HepG2 (cell line): ENCODE measurements around the gene NOXO1. TPM values are rescaled to one million over a fixed set of nuclear protein-coding genes. Genes with fewer than 3 reads are reported as not detected.
A peak's percentile ranks its signal among the peaks of the same experiment; 100 is the strongest.

Experiments used
- ELF1 ChIP-seq: sonication (generic); formaldehyde crosslinking; IDR thresholded peaks from 2 replicates; pipeline ENCODE4 v1.4.0; 2020; ENCODE audit warnings: missing genetic modification reagents
- ELF3 ChIP-seq: IDR thresholded peaks from 2 replicates; pipeline ENCODE4 v1.6.1; 2016; ENCODE audit warnings: missing genetic modification reagents, missing compliant biosample characterization
- GZF1 ChIP-seq: sonication (generic); formaldehyde crosslinking; IDR thresholded peaks from 2 replicates; pipeline ENCODE4 v1.5.1; 2020; ENCODE audit warnings: mild to moderate bottlenecking, missing genetic modification reagents
- MXD1 ChIP-seq: sonication (generic); formaldehyde crosslinking; IDR thresholded peaks from 2 replicates; pipeline ENCODE4 v1.4.0; 2020; ENCODE audit warnings: mild to moderate bottlenecking, missing genetic modification reagents
- PRPF4 ChIP-seq: fragments of 200-400 bp; formaldehyde crosslinking; IDR thresholded peaks from 2 replicates; pipeline ENCODE4 v1.6.1; 2016; ENCODE audit warnings: low read length, low read depth; ENCODE audit not compliant: poor library complexity, severe bottlenecking
- RFX3 ChIP-seq: IDR thresholded peaks from 2 replicates; pipeline ENCODE4 v1.6.1; 2016; ENCODE audit warnings: missing biosample characterization, missing genetic modification reagents
- SAP130 ChIP-seq: IDR thresholded peaks from 2 replicates; pipeline ENCODE4 v1.6.1; 2016; ENCODE audit warnings: low read depth
- SMAD9 ChIP-seq: sonication (generic); formaldehyde crosslinking; IDR thresholded peaks from 2 replicates; pipeline ENCODE4 v1.5.1; 2020; ENCODE audit warnings: mild to moderate bottlenecking, missing genetic modification reagents
- SRSF9 ChIP-seq: fragments of 200-400 bp; formaldehyde crosslinking; IDR thresholded peaks from 2 replicates; pipeline ENCODE4 v1.6.1; 2018; ENCODE audit warnings: borderline replicate concordance, mild to moderate bottlenecking, low read depth, low read length; ENCODE audit not compliant: insufficient read depth, poor library complexity, severe bottlenecking
- STAT6 ChIP-seq: sonication (generic); formaldehyde crosslinking; IDR thresholded peaks from 2 replicates; pipeline ENCODE4 v1.4.0; 2020; ENCODE audit warnings: missing genetic modification reagents, mild to moderate bottlenecking, borderline replicate concordance
- SYNCRIP ChIP-seq: fragments of 200-400 bp; formaldehyde crosslinking; IDR thresholded peaks from 2 replicates; pipeline ENCODE4 v1.6.1; 2018; ENCODE audit warnings: mild to moderate bottlenecking, low read depth, low read length; ENCODE audit not compliant: insufficient read depth
- ZBTB7B ChIP-seq: sonication (generic); formaldehyde crosslinking; IDR thresholded peaks from 2 replicates; pipeline ENCODE4 v1.4.0; 2020; ENCODE audit warnings: missing genetic modification reagents
- ZNF12 ChIP-seq: sonication (generic); formaldehyde crosslinking; IDR thresholded peaks from 2 replicates; pipeline ENCODE4 v1.5.0; 2020; ENCODE audit warnings: missing genetic modification reagents
- ZNF24 ChIP-seq: fragments of 450-650 bp; IDR thresholded peaks from 2 replicates; pipeline ENCODE4 v1.6.1; 2017; ENCODE audit warnings: antibody characterized with exemption, mild to moderate bottlenecking
- ZNF441 ChIP-seq: sonication (generic); formaldehyde crosslinking; IDR thresholded peaks from 2 replicates; pipeline ENCODE4 v1.7.0; 2021; ENCODE audit warnings: missing genetic modification reagents, borderline replicate concordance
- ZSCAN9 ChIP-seq: IDR thresholded peaks from 2 replicates; pipeline ENCODE4 v1.6.1; 2016; ENCODE audit warnings: borderline replicate concordance
- polyA plus RNA-seq, 8 experiments: library from polyadenylated mRNA; depleted of rRNA in 3 of 8; stranded (reverse) in 7 of 8; unstranded in 1 of 8; fragments of >200 nt; fragmentation: Illumina TruSeq in 4 of 8; extraction: Trizol in 4 of 8; gene quantifications; 2 replicates each; pipeline versions ENCODE4 v1.2.1 to v1.2.3, GENCODE V29; 2011 to 2016; ENCODE audit warnings: low read depth in 4 of 8, missing spikeins in 1 of 8, mixed read lengths in 1 of 8; ENCODE audit not compliant: insufficient read depth in 1 of 8
- total RNA-seq, 5 experiments: library from RNA; depleted of rRNA; stranded (reverse); fragments of >200 nt; fragmentation: Illumina TruSeq; extraction: Trizol; gene quantifications; 2 replicates each; pipeline ENCODE4 v1.2.3, GENCODE V29; 2016; ENCODE audit warnings: low read depth in 1 of 5
- TF ChIP-seq, protein P1 (sequence below): sonication (generic); formaldehyde crosslinking; IDR thresholded peaks from 2 replicates; pipeline ENCODE4 v1.5.0; 2020; ENCODE audit warnings: mild to moderate bottlenecking, low read depth, missing genetic modification reagents, borderline replicate concordance
- TF ChIP-seq, protein P2 (sequence below): IDR thresholded peaks from 2 replicates; pipeline ENCODE4 v1.6.1; 2016; ENCODE audit warnings: low read depth, missing genetic modification reagents, missing compliant biosample characterization
- TF ChIP-seq, protein P3 (sequence below): IDR thresholded peaks from 2 replicates; pipeline ENCODE4 v1.6.1; 2016

NOXO1 gene
- total and polyA plus RNA-seq, 2 of the 13 experiments (the other 11 are each of a cell fraction or from before 2014, with no cell fraction given), result 0.69 to 1.4 TPM

DNA sequence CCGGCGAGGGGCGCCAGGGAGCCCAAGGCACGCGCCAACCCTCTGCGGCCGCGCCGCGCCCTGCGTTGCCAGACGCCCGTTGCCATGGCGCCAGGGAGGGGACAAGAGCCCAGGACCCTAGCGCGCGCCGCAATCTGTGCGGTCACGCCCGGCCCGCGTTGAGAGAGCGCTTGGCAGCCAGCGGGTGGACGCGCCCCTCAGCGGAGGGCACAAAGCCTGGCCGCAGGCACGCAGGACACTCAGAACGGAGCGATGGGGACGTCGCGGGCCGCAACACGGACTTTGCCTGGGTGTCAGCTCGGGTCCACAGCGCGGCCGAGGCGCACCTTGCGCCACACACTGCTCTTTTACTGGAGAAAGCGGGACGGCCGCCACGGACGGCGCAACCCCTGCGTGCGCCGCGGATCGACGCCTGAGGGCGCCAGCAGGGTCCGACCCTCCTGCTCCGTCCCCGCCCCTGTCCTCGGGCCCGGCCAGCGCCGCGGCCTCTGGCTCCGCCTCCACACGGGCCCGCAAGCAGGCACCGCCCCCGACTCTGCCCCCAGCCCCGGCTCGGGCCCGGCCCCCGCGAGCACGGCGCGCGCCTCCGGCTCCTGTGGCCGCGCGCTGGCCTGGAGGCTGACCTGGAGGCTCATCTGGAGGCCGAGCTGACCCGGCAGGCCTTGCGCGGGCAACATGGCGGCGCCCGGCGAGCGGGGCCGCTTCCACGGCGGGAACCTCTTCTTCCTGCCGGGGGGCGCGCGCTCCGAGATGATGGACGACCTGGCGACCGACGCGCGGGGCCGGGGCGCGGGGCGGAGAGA is 2.5 kb upstream of the NOXO1 start, which contains the start of gene GFER (continued):
- TF ChIP-seq PRPF4 (no peak), ZNF441 (CRISPR knock-in tag) (peak; percentile 47; the same call in 1 of the 2 replicates), RFX3 (peak; percentile 86), SRSF9 (no peak), STAT6 (CRISPR knock-in tag) (no peak), GZF1 (CRISPR knock-in tag) (no peak), SMAD9 (CRISPR knock-in tag) (no peak), ZBTB7B (no peak; the same call in 1 of the 2 replicates), ZNF24 (peak; percentile 45; the same call in 1 of the 2 replicates), ELF3 (CRISPR knock-in tag) (no peak), ZSCAN9 (CRISPR knock-in tag) (no peak; the same call in 1 of the 2 replicates), ELF1 (CRISPR knock-in tag) (peak; percentile 8; the same call in 1 of the 2 replicates), SYNCRIP (no peak), SAP130 (CRISPR knock-in tag) (peak; percentile 76), ZNF12 (CRISPR knock-in tag) (no peak), MXD1 (peak; percentile 83; the same call in 1 of the 2 replicates)
- TF ChIP-seq, protein P1, sequence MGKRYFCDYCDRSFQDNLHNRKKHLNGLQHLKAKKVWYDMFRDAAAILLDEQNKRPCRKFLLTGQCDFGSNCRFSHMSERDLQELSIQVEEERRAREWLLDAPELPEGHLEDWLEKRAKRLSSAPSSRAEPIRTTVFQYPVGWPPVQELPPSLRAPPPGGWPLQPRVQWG, result no peak
- TF ChIP-seq, protein P2, sequence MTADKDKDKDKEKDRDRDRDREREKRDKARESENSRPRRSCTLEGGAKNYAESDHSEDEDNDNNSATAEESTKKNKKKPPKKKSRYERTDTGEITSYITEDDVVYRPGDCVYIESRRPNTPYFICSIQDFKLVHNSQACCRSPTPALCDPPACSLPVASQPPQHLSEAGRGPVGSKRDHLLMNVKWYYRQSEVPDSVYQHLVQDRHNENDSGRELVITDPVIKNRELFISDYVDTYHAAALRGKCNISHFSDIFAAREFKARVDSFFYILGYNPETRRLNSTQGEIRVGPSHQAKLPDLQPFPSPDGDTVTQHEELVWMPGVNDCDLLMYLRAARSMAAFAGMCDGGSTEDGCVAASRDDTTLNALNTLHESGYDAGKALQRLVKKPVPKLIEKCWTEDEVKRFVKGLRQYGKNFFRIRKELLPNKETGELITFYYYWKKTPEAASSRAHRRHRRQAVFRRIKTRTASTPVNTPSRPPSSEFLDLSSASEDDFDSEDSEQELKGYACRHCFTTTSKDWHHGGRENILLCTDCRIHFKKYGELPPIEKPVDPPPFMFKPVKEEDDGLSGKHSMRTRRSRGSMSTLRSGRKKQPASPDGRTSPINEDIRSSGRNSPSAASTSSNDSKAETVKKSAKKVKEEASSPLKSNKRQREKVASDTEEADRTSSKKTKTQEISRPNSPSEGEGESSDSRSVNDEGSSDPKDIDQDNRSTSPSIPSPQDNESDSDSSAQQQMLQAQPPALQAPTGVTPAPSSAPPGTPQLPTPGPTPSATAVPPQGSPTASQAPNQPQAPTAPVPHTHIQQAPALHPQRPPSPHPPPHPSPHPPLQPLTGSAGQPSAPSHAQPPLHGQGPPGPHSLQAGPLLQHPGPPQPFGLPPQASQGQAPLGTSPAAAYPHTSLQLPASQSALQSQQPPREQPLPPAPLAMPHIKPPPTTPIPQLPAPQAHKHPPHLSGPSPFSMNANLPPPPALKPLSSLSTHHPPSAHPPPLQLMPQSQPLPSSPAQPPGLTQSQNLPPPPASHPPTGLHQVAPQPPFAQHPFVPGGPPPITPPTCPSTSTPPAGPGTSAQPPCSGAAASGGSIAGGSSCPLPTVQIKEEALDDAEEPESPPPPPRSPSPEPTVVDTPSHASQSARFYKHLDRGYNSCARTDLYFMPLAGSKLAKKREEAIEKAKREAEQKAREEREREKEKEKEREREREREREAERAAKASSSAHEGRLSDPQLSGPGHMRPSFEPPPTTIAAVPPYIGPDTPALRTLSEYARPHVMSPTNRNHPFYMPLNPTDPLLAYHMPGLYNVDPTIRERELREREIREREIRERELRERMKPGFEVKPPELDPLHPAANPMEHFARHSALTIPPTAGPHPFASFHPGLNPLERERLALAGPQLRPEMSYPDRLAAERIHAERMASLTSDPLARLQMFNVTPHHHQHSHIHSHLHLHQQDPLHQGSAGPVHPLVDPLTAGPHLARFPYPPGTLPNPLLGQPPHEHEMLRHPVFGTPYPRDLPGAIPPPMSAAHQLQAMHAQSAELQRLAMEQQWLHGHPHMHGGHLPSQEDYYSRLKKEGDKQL (CRISPR knock-in tag), result 0 out of 2 replicates have a peak, but pooled peaks have one; percentile 13
- TF ChIP-seq, protein P3, sequence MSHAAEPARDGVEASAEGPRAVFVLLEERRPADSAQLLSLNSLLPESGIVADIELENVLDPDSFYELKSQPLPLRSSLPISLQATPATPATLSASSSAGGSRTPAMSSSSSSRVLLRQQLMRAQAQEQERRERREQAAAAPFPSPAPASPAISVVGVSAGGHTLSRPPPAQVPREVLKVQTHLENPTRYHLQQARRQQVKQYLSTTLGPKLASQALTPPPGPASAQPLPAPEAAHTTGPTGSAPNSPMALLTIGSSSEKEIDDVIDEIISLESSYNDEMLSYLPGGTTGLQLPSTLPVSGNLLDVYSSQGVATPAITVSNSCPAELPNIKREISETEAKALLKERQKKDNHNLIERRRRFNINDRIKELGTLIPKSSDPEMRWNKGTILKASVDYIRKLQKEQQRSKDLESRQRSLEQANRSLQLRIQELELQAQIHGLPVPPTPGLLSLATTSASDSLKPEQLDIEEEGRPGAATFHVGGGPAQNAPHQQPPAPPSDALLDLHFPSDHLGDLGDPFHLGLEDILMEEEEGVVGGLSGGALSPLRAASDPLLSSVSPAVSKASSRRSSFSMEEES (CRISPR knock-in tag), result no peak
